Measurements from ENCODE around the gene TRPM4.
A peak's percentile ranks its signal among the peaks of the same experiment; 100 is the strongest.
"Not testable (repeated sequence)": the region's sequence is repeated elsewhere in the genome, so short reads cannot be mapped to it uniquely, and the experiment has no call there.

Gene TRPM4

DNA sequence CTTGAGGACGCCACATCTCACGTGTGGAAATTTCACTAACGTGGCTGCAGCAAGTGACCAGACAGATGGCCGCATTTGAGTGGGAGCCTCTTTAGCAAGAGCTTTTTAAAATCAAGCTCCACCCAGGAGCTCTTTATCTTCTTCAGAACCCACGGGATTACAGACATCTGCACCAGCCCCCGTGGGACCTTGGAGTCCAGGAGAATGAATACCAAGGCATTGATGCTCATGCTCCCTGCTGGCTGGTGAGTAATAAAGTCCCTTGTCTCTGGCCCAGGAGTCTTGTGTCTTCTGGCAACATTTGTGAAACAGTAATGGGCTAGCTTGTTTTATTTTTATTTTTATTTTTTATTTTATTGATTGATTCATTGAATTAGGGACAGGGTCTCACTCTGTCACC is 64.4 kb downstream of the TRPM4 start:
- H3K9me3 Mint-ChIP-seq, result peaks cover 4% of the 10 kb centered on the region
- H3K36me3 Mint-ChIP-seq (ENCODE audit: low read depth), result no peaks in the 10 kb centered on the region
- TF ChIP-seq CTCF (IDR thresholded peaks at IDR 0.05), result no peak
- no peak overlapping the region for H3K27ac Mint-ChIP-seq
- H3K4me3 Mint-ChIP-seq, result no peak overlapping the region
- DNase-seq, result no peak
- H3K27me3 Mint-ChIP-seq (ENCODE audit: low read depth, poor library complexity), result peaks cover 17% of the 10 kb centered on the region
- H3K4me1 Mint-ChIP-seq, result peaks cover 5% of the 10 kb centered on the region

DNA sequence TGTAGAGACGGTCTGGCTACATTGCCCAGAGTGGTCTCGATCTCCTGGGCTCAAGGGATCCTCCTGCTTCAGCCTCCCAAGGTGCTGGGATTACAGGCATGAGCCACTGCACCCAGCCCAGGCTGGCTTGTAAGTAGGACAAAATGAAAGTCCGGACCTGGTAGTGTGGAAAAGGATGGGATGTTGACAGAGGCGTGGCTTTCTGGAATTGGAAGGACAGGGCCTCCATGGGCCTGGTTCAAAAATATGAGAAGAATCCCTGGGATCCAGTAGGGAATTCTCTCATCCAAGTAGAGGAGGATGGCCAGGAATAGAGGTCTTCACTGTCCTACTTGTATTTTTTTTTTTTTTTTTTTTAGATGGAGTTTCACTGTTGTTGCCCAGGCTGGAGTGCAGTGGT is 64.9 kb downstream of the TRPM4 start:
- peaks cover 15% of the 10 kb centered on the region for H3K27me3 Mint-ChIP-seq (ENCODE audit: low read depth, poor library complexity)
- H3K9me3 Mint-ChIP-seq, result peaks cover 2% of the 10 kb centered on the region
- TF ChIP-seq CTCF (IDR thresholded peaks at IDR 0.05), result no peak
- H3K27ac Mint-ChIP-seq, result no peak overlapping the region
- DNase-seq, result no peak
- no peaks in the 10 kb centered on the region for H3K36me3 Mint-ChIP-seq (ENCODE audit: low read depth)
- H3K4me3 Mint-ChIP-seq, result no peak overlapping the region
- H3K4me1 Mint-ChIP-seq, result peaks cover 5% of the 10 kb centered on the region

GRCh38 chr19:49223472-49223871 is 65.9 kb downstream of the TRPM4 start:
- Mint-ChIP-seq H3K4me3 (no peak overlapping the region), H3K36me3 (ENCODE audit: low read depth) (no peaks in the 10 kb centered on the region), H3K27ac (no peak overlapping the region), H3K4me1 (peaks cover 5% of the 10 kb centered on the region), H3K27me3 (ENCODE audit: low read depth, poor library complexity) (peaks cover 15% of the 10 kb centered on the region), H3K9me3 (no peaks in the 10 kb centered on the region)
- no peak for TF ChIP-seq CTCF (IDR thresholded peaks at IDR 0.05)
- DNase-seq, result no peak

DNA sequence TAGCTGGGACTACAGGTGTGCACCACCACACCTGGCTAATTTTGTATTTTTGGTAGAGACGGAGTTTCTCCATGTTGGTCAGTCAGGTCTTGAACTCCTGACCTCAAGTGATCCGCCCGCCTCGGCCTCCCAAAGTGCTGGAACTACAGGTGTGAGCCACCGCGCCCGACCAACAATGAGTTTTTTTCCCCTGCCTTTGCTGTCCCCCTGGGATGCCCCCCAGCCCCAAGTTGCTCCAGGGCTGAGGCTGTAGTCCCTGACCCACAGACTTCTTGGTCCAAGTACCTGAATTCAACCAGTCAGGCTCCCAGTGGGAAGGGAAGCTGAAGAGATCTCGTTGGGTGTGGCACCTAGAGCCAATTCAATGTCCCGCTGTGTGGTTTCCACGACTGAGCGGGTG is 66.8 kb downstream of the TRPM4 start:
- H3K36me3 Mint-ChIP-seq (ENCODE audit: low read depth); H3K9me3 Mint-ChIP-seq; H3K4me3 Mint-ChIP-seq; H3K4me1 Mint-ChIP-seq; DNase-seq; H3K27ac Mint-ChIP-seq: not testable (repeated sequence)
- H3K27me3 Mint-ChIP-seq (ENCODE audit: low read depth, poor library complexity), result peaks cover 16% of the 10 kb centered on the region

GRCh38 chr19:49224879-49225278 is 67.3 kb downstream of the TRPM4 start:
- DNase-seq, result peak; percentile 67
- Mint-ChIP-seq H3K36me3 (ENCODE audit: low read depth) (no peaks in the 10 kb centered on the region), H3K4me3 (no peak overlapping the region), H3K27ac (no peak overlapping the region), H3K27me3 (ENCODE audit: low read depth, poor library complexity) (peaks cover 13% of the 10 kb centered on the region), H3K4me1 (peaks cover 5% of the 10 kb centered on the region), H3K9me3 (peaks cover 10% of the 10 kb centered on the region)
- peak; percentile 56 for TF ChIP-seq CTCF (IDR thresholded peaks at IDR 0.05)

GRCh38 chr19:49229416-49229815 is 71.8 kb downstream of the TRPM4 start:
- Mint-ChIP-seq H3K27ac (no peak overlapping the region), H3K36me3 (ENCODE audit: low read depth) (no peaks in the 10 kb centered on the region), H3K9me3 (peaks cover 10% of the 10 kb centered on the region), H3K4me3 (no peak overlapping the region), H3K27me3 (ENCODE audit: low read depth, poor library complexity) (peaks cover 11% of the 10 kb centered on the region), H3K4me1 (peaks cover 5% of the 10 kb centered on the region)
- no peak for DNase-seq
- no peak for TF ChIP-seq CTCF (IDR thresholded peaks at IDR 0.05)
